GM21390 (cell line): ENCODE data around the gene CD40.

Experiments used
- ATAC-seq: cut with Tn5 transposase; IDR thresholded peaks from one replicate; pipeline ENCODE4 v1.9.1; 2021; ENCODE audit not compliant: unreplicated experiment

Gene CD40

DNA sequence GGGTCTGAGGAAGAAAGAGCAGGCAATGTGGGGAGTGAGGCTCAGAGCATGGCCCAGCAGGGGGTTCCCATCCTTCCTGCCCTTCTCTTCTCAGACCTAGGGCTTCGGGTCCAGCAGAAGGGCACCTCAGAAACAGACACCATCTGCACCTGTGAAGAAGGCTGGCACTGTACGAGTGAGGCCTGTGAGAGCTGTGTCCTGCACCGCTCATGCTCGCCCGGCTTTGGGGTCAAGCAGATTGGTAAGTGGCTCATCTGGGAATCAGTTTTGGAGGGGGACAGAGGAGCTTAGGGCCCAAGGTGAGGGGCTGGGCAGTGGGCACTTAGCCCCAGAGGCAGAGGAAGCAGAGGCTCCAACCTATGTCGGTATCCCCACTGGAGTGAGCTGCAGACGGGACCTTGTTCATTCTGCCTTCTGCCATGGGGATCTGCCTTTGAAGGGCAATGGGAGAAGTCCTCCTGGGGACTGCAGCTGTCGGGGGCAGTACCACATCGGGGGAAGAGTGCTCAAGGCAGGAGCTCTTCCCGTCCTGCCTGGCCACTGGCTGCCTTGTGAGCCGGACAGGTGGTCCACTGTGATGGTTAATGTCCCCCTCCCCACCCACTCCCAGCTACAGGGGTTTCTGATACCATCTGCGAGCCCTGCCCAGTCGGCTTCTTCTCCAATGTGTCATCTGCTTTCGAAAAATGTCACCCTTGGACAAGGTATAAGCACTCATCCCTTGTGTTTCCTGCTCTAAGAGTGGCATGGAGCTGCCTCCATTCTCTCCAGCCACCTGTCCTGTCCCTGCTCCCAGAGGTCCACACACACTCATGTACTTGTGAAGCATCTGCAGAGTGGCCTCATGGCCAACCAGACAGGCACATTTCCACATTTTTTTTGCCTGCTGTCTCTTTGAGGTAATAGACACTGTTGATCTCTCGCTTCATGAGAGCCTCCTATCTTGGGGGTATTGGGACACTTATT lies 4.7 kb downstream of the CD40 start:
- ATAC-seq = no peak

DNA sequence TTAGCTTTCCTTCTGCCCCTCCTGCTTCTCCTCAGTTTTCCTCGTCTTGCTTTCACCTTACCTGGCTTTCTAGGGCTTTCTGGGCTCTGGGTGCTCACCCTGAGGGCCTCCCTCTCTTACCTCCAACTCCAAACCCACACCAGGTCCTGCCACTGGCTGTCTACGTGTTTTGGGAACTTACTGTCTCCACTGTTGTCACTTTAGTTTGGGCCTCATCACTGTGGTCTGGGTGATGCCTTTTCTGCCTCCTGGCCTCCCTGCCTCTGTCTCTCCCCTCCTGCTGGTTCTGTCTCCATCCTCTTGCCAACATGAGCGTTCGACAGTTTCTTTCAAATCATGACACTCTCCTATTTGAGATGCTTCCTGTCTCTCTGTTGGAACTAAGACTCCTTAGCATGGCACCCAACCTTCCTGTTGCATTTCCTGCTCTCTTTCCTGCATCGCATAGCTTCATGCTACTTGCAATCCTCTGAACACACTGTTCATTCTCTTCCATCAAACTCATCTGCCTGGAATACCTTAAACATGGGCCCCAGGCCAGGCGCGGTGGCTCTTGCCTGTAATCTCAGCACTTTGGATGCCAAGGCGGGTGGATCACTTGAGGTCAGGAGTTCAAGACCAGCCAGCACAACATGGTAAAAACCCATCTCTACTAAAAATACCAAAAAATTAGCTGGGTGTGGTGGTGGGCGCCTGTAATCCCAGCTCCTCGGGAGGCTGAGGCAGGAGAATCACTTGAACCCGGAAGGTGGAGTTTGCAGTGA lies 5.5 kb downstream of the CD40 start:
- ATAC-seq = no peak

- no peak for ATAC-seq
Observed at GRCh38 chr20:46126440-46127056, 8.4 kb downstream of the CD40 start.

DNA sequence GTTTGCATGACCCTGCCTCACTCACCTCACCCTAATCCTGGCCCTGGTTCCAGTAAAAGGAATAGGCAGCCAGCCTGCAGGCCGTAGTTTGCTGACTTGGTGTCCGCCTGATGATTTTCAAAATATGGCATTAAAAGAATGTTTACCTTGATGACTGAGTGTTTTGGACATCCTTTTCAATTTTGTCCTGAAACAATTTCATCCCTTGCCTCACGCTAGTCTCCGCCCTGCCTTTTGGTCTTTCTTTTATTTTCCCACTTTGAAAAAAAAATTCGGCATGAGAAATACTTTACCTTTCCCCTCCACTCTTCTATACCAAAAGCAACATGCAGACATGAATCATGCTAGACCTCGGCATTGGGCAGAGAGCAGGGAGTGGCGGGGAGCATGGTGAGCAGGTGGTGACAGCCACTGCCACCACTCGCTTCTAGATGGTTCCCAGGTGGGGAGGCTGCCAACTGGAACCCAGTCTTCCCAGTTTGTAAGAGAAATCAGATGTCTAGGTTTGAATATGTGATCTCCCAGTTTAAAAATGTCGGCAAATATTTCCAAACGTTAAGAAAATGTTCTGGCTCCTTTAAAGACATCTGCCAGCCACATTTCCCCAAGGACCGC lies 9.4 kb downstream of the CD40 start:
- no peak for ATAC-seq

DNA sequence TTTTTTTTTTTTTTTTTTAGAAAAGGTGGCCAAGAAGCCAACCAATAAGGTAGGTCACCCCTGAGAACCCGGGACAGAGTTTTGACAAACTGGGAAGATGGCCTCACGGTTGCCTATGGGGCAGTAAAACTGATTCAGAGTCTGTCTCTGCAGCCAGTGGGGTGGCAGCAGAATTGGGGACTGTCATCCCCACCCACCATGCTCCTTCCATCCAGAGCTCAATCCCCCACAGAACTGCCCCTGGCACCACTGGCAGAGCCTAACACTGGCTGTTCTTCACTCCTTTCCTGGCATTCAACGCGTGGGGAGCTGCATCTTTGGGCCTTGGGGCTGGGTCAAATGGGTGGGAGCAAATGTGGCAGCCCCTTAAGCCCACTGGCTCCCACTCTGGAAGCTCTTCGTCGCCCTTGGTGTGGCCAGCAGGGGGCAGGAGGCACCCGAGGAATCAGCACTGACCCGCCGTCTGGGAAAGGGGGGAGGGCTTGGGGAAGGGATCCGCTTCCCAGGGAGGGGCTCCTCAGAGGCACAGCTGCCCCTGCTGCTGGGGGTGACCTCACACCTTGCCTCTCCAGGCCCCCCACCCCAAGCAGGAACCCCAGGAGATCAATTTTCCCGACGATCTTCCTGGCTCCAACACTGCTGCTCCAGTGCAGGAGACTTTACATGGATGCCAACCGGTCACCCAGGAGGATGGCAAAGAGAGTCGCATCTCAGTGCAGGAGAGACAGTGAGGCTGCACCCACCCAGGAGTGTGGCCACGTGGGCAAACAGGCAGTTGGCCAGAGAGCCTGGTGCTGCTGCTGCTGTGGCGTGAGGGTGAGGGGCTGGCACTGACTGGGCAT lies 10.4 kb downstream of the CD40 start:
- no peak for ATAC-seq

DNA sequence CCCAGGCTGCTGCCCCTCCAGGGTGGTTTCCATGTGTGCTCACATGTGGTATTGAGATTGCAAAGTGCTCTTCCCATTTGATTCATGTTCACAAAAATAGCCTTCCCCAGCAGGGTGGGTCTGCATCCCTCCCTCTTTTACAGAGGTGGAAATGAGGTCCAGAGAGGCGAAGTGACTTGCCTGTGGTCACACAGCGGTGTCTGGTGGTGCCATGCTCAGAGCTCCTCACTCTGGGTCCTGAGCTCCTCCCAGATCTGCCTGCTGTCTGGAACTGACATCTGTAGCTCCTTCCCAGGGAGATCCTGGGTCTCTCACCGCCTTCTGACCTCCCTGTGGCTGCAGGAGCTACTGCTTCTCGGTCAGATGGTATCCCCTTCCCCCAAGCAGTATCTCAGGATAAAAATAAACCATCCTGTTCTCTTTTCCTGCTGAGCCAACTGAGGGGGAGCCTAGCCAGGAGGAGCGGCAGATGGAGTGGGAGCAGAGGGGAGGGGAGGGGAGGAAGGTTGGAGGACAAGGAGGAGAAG lies 11.9 kb downstream of the CD40 start:
- peak; percentile 44 for ATAC-seq

DNA sequence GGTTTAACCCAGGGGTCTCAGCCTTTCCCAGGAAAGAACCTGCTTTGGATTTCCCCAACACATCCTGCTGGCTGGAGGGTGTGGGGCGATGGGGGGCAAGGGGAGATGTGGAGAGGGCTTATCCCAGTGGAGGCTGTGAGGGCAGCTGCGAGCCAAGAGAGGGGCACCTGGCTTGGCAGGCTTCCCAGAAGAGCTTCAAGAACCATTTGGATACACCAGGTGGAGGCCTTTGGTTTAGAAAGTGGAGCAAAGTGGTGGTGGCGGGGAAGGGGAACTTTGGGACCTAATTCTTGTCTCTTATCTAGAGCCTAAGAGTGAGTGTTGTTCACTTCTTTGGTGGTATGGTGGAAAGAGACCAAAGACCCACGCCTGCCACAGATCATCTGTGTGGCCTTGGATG lies 12.4 kb downstream of the CD40 start:
- ATAC-seq = no peak

DNA sequence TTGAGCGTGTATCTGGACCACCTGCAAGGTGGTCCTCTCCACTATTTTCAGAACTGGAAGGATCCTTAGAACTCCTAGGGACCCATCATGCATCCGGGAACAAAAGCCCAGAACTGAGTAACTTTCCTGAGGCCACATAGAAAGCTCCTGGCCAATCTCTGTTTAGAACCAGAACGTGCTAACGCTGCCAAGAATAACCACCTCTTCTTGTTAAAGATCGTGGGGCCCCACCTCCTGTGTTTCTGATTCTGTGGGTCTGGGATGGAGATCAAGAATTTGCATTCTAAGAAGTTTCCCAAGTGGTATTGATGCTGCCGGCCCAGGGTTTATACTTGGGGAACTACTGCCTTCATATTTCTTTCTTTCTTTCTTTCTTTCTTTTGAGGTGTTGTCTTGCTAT lies 13.3 kb downstream of the CD40 start:
- ATAC-seq = no peak

DNA sequence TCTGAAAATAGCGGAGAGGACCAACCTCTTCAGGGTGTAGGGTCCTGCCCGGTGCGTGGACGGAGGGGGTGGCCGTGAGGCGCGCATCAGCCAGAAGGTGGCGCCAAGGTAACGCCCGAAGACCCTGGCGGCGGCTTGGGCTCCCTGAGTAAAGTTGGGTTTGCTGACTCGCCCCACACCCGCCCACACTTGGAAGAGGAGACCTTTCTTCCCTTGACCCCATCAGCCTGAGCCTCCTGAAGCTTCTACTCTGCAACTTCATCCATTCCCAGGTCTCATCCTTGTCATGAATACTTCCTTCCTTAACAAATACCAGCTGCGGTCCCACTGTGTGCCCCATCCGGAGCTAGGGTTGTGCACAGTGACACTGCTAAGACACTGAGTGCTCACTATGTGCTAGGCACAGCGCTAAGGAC lies 14.6 kb downstream of the CD40 start:
- ATAC-seq = no peak

DNA sequence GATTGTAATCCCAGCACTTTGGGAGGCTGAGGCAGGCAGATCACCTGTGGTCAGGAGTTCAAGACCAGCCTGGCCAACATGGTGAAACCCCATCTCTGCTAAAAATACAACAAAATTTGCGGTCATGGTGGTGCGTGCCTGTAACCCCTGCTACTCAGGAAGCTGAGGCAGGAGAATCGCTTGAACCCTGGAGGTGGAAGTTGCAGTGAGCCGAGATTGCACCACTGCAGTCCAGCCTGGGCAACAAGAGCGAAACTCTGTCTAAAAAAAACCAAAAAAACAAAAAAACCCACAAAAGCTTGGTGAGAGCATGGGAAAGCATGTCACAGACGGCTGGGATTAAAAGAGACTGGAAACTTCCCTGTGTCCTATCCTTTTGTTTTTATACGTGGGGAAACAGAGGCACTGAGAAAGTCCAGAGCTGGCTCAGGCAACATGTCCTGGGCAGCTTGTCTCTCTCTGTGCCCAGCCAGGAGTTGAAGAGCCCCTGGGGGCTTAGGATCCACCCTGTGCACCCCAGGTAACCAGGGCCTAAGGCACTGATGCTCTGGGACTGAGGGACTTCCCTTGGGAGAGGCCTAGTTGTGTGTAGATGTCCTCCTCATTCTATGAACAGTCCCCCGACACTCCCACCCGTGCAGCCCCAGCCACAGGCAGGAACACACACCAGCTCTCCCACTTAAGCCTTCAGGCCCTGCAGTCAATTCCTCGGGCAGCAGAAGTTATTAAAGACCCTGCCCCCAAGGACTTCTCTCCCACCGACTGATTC lies 16.0 kb downstream of the CD40 start:
- ATAC-seq = no peak

- no peak for ATAC-seq
Observed at GRCh38 chr20:46134716-46135115, 16.6 kb downstream of the CD40 start.

DNA sequence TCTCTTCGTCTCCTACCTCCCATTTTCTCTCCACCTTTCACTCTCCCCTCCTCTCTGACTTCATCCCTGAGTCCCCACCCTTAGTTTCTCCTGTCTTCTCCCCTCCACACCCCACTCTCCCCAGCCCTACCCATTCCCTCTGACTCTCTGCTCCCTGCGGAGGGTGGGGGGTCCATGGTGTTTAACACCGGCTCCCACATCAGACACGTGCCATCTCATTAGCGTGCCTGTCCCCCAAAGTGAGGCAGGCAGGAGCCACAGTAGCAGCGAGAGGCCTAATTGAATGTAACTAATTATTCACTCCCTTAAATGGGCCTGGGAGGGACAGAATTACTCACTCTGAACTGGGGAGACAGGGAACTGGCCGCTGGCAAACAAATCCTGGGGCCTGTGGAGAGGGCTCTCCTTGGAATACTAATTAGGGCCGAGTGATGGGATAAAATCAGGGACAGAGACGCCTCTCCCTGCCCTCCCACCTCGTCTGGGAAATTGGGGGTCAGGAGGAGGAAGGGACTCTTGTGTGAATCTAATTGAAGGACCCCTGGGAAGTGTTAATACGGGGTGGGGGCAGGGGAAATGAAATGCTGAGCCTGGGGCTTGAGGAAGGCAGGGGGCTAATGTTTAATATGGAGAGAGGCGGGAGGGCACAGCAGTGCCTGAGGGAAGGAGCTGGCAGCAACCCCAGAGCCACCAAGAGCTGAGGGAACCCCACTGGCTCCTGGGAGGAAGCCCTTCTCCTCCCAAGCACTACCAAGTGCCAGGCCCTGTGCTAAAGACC lies 17.9 kb downstream of the CD40 start:
- ATAC-seq = no peak

DNA sequence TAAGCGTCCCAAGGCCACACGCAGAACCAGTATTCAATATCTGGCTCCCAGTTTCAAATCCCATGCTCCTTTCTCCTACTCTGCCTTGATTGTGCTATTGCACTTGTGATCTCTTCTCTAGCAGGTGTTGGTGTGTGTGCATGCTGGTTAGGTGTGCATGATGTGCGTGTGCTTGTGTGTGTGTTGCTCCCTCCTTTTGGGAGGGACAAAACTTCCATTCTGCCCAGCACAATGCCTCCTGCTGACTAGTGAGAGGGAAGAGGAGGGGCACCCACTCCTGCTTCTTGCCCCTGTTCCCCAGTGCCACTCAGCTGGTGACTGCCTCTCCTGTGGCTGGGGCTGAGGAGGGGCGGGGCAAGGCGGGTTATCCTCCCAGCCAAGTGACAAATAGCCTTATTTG lies 19.7 kb downstream of the CD40 start:
- ATAC-seq = no peak

DNA sequence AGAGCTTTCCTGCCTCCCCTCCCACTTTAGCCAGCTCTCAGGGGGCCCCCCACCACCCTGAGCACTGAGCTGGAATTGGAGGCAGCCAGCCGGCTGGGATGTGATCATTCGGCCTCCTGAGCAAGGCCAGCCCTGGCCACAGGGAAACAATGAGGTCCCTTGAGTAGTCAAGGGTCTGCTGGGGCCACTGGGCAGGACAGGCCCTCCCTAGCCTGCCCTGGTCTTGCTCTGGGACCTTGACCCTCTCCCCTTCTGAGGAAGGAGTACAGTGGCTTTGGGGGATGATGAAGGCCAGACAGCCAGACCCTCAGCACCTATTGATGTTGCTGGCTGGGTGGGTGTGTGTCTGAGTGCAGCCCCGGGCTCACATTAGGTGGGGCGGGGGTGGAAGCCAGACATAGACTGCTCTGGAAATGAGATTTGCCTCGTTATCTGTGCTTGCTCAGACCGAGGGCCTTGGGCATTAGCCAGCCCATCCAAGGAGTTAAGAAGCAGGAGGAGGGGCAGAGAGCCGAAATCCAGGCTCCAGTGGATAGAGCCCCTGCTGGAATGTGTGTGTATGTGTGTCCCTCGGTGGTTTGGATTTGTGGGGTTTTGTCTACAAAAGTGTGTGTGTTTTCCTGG lies 21.3 kb downstream of the CD40 start:
- ATAC-seq = no peak

GRCh38 chr20:46139908-46140482 lies 21.9 kb downstream of the CD40 start:
- ATAC-seq = no peak

DNA sequence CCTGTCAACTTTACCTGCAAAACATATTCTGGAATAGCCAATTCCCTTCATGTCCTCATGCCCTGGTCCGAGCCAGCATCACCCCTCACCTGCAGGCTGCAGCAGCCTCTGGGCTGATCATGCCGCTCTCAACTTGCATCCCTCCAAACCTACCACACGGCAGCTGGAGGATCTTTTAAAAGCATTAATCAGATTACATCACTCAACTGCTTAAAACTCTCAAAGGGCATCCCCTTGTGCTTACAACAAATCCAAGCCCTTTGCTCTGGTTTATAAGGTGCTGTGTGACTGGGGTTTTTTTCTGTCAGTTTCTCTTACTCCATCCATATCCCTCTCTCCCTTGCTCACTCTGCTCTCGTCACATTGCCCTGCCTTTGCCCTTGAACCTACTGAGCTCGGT lies 24.0 kb downstream of the CD40 start:
- ATAC-seq = no peak

- no peak for ATAC-seq
Observed at GRCh38 chr20:46144432-46145025, 26.4 kb downstream of the CD40 start.
